Activated naive CD4-positive, alpha-beta T cell treated with anti-CD3 and anti-CD28 coated beads, Interleukin-2, amount 50 U/mL, for 24 hours (primary cell): ENCODE results near the gene HNRNPF.

Experiments
- H3K27ac Mint-ChIP-seq: one replicate; pipeline ENCODE4 v1.8.0; 2021; ENCODE audit warnings: mild to moderate bottlenecking, mixed read lengths
- H3K27me3 Mint-ChIP-seq: one replicate; pipeline ENCODE4 v1.8.0; 2021; ENCODE audit warnings: mixed read lengths
- H3K36me3 Mint-ChIP-seq: one replicate; pipeline ENCODE4 v1.8.0; 2021; ENCODE audit warnings: mixed read lengths
- H3K4me1 Mint-ChIP-seq: one replicate; pipeline ENCODE4 v1.8.0; 2021; ENCODE audit warnings: mixed read lengths
- H3K4me3 Mint-ChIP-seq: one replicate; pipeline ENCODE4 v1.8.0; 2021; ENCODE audit warnings: mild to moderate bottlenecking, mixed read lengths
- H3K9me3 Mint-ChIP-seq: one replicate; pipeline ENCODE4 v1.8.0; 2021; ENCODE audit warnings: mixed read lengths

HNRNPF gene

DNA sequence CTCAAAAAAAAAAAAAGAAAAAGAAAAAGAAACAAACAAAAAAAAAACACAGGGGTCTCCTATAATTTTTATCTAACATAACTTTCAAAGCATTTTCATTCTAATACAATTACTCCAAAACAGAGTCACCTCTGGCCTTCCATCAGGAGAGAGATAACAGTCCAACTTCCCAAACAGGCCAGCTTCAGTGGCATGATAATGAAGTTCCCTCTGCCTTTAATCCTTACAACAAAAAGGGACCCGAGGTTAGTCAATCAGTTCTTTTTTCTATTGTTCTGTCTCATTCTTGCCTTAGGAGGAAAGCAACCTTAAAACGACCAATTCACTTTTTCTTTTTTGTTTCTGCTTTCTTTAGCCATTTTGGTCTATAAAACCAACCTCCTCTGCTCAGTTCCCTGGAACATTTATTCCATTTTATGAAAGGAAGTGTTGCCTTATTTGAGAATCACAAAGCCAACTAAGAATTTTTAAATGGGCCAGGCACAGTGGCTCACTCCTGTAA, 54.1 kb downstream of the HNRNPF start:
- Mint-ChIP-seq H3K36me3 (no peaks in the 10 kb centered on the region), H3K4me1 (peaks cover 7% of the 10 kb centered on the region), H3K4me3 (no peak overlapping the region), H3K27ac (no peak overlapping the region), H3K27me3 (no peaks in the 10 kb centered on the region), H3K9me3 (no peaks in the 10 kb centered on the region)

DNA sequence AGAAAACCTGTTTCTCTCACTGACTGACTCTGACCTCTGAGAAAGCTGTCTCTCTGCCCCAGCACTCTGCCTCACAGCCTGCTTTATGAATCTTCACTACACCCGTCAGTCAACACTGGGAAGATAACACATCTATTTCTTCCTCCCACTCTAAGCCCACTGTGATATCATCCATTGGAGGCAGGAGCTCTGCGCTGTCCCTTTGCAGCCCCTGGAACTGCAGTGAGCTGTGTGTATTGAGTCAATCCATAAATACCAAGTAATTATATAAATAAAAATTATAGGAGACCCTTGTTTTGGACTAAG, 54.7 kb downstream of the HNRNPF start:
- Mint-ChIP-seq H3K36me3 (no peaks in the 10 kb centered on the region), H3K27ac (no peak overlapping the region), H3K4me3 (no peak overlapping the region), H3K9me3 (no peaks in the 10 kb centered on the region), H3K27me3 (no peaks in the 10 kb centered on the region), H3K4me1 (peaks cover 6% of the 10 kb centered on the region)

GRCh38 chr10:43353495-43354329, 55.3 kb downstream of the HNRNPF start:
- H3K4me3 Mint-ChIP-seq = no peak overlapping the region
- H3K27ac Mint-ChIP-seq = no peak overlapping the region
- no peaks in the 10 kb centered on the region for H3K9me3 Mint-ChIP-seq
- H3K4me1 Mint-ChIP-seq = peaks cover 7% of the 10 kb centered on the region
- no peaks in the 10 kb centered on the region for H3K36me3 Mint-ChIP-seq
- peaks cover under 1% of the 10 kb centered on the region for H3K27me3 Mint-ChIP-seq

GRCh38 chr10:43352951-43353350, 56.0 kb downstream of the HNRNPF start:
- H3K36me3 Mint-ChIP-seq = no peaks in the 10 kb centered on the region
- H3K9me3 Mint-ChIP-seq = no peaks in the 10 kb centered on the region
- H3K27me3 Mint-ChIP-seq = peaks cover 3% of the 10 kb centered on the region
- H3K4me3 Mint-ChIP-seq = no peak overlapping the region
- no peak overlapping the region for H3K27ac Mint-ChIP-seq
- peaks cover 15% of the 10 kb centered on the region for H3K4me1 Mint-ChIP-seq

GRCh38 chr10:43351301-43351700, 57.7 kb downstream of the HNRNPF start:
- Mint-ChIP-seq H3K4me3 (no peak overlapping the region), H3K9me3 (no peaks in the 10 kb centered on the region), H3K27ac (no peak overlapping the region), H3K4me1 (peaks cover 16% of the 10 kb centered on the region), H3K27me3 (peaks cover 3% of the 10 kb centered on the region), H3K36me3 (no peaks in the 10 kb centered on the region)

GRCh38 chr10:43350686-43351085, 58.3 kb downstream of the HNRNPF start:
- no peaks in the 10 kb centered on the region for H3K9me3 Mint-ChIP-seq
- H3K4me3 Mint-ChIP-seq = peak overlapping the region; percentile 30
- no peak overlapping the region for H3K27ac Mint-ChIP-seq
- no peaks in the 10 kb centered on the region for H3K36me3 Mint-ChIP-seq
- H3K27me3 Mint-ChIP-seq = peaks cover 3% of the 10 kb centered on the region
- peaks cover 11% of the 10 kb centered on the region for H3K4me1 Mint-ChIP-seq

DNA sequence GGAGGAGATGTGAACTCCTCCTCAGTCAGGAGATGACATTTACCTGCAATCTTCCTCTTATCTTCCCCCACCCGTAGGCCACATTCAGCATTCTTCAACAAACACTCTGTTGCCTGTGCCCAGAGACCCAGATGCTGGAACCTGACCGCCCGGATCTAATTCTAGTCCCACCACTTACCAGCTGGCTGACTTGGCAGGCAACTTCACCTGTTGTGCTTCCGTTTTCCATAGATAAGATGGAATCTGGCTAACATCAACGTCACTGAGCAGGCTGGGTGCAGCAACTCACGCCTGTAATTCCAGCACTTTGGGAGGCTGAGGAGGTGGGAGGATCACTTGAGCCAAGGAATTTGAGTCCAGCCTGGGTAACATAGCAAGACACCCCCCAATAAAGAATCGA, 58.8 kb downstream of the HNRNPF start:
- peaks cover 3% of the 10 kb centered on the region for H3K27me3 Mint-ChIP-seq
- H3K4me3 Mint-ChIP-seq = no peak overlapping the region
- H3K4me1 Mint-ChIP-seq = peaks cover 10% of the 10 kb centered on the region
- no peaks in the 10 kb centered on the region for H3K9me3 Mint-ChIP-seq
- no peak overlapping the region for H3K27ac Mint-ChIP-seq
- H3K36me3 Mint-ChIP-seq = no peaks in the 10 kb centered on the region

GRCh38 chr10:43348511-43349312, 60.3 kb downstream of the HNRNPF start:
- Mint-ChIP-seq H3K9me3 (no peaks in the 10 kb centered on the region), H3K27ac (peak overlapping the region; percentile 8), H3K4me3 (peak overlapping the region; percentile 30), H3K4me1 (peaks cover 10% of the 10 kb centered on the region), H3K36me3 (no peaks in the 10 kb centered on the region), H3K27me3 (peaks cover 3% of the 10 kb centered on the region)

DNA sequence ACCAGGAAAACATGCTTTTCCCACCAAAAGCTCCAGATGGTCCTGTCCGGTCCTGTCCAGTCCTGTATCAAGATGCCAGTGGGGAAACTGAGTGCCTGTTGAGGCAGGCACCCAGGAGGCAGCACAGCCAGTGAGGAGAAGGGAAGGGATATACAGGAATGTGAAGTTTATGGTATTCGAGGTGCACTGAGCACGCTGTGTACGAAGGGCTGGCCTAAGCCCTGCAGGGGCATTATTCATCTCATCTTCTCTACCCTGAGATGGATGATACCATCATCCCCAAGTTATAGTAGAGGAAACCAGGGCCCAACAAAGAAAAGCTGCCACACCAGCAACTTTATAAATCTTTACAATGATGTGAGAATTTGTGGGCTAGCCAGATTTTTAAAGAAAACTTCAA, 61.0 kb downstream of the HNRNPF start:
- H3K4me3 Mint-ChIP-seq = no peak overlapping the region
- H3K27me3 Mint-ChIP-seq = peaks cover 3% of the 10 kb centered on the region
- H3K36me3 Mint-ChIP-seq = no peaks in the 10 kb centered on the region
- no peak overlapping the region for H3K27ac Mint-ChIP-seq
- H3K9me3 Mint-ChIP-seq = no peaks in the 10 kb centered on the region
- H3K4me1 Mint-ChIP-seq = peaks cover 10% of the 10 kb centered on the region

DNA sequence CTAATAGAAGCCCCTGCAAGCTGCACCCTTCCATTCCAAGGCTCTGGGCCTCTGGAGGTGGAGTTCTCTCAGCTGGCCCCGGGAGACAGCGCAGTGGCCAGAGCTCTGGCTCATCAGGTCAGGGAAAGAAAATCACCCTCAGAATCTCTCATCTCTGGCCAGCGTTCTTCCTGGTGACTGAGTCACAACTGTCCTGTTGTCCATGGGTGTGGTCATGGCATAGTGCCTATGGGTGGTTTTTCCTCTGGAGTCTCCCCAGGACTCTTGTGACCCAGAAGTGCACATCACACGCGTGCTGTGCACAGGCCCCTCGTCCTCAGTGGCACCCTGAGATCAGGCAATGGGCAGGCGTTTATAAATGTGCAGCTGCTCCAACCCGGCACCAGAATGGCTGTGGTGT, 64.9 kb downstream of the HNRNPF start:
- Mint-ChIP-seq H3K4me1 (peaks cover 10% of the 10 kb centered on the region), H3K27ac (no peak overlapping the region), H3K4me3 (no peak overlapping the region), H3K36me3 (no peaks in the 10 kb centered on the region), H3K27me3 (peaks cover 3% of the 10 kb centered on the region), H3K9me3 (no peaks in the 10 kb centered on the region)

DNA sequence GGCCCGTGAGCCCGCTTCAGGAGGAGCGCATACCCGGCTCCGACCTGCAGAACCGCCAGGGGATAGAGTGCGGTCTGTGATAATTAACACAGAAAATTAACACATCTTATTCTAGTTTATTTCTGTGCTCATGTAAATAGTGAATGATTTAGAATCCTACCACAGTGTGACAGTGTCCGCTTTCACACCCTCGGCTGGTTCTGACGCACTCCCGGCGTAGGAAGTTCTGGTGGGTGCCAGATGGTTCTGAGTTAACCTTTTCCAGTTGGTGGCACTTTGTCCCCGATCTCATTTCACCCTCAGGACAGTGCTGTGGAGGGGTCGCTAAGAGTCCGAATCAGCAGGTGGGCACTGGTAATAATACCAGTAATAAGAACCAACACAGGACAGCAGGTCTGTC, 65.9 kb downstream of the HNRNPF start:
- no peaks in the 10 kb centered on the region for H3K27me3 Mint-ChIP-seq
- no peak overlapping the region for H3K27ac Mint-ChIP-seq
- H3K4me3 Mint-ChIP-seq = no peak overlapping the region
- peaks cover 3% of the 10 kb centered on the region for H3K4me1 Mint-ChIP-seq
- H3K9me3 Mint-ChIP-seq = no peaks in the 10 kb centered on the region
- H3K36me3 Mint-ChIP-seq = no peaks in the 10 kb centered on the region

GRCh38 chr10:43342279-43343125, 66.5 kb downstream of the HNRNPF start:
- Mint-ChIP-seq H3K36me3 (no peaks in the 10 kb centered on the region), H3K4me3 (no peak overlapping the region), H3K4me1 (no peaks in the 10 kb centered on the region), H3K9me3 (no peaks in the 10 kb centered on the region), H3K27me3 (no peaks in the 10 kb centered on the region), H3K27ac (no peak overlapping the region)

DNA sequence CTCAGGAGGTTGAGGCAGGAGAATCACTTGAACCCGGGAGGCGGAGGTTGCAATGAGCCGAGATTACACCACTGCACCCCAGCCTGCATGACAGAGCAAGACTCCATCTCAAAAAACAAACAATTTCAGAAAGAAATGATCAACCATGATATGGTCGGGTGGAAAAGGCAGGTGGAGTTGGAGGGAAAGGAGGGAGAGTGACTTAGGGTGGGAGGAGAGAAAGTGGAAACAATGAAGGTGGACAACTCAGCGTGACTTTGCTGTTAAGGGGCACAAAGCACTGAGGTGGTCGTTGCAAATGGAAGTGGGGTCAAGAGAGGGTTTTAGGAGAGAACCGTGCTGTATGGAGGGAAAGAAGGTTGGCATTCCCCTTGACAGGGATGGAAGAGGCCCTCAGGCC, 67.5 kb downstream of the HNRNPF start:
- no peak overlapping the region for H3K4me3 Mint-ChIP-seq
- no peaks in the 10 kb centered on the region for H3K9me3 Mint-ChIP-seq
- no peaks in the 10 kb centered on the region for H3K4me1 Mint-ChIP-seq
- no peaks in the 10 kb centered on the region for H3K27me3 Mint-ChIP-seq
- H3K36me3 Mint-ChIP-seq = no peaks in the 10 kb centered on the region
- H3K27ac Mint-ChIP-seq = no peak overlapping the region

- Mint-ChIP-seq H3K27ac (no peak overlapping the region), H3K4me1 (no peaks in the 10 kb centered on the region), H3K9me3 (no peaks in the 10 kb centered on the region), H3K4me3 (no peak overlapping the region), H3K27me3 (no peaks in the 10 kb centered on the region), H3K36me3 (no peaks in the 10 kb centered on the region)
These were observed 68.4 kb downstream of the HNRNPF start for GRCh38 chr10:43340619-43341018.

DNA sequence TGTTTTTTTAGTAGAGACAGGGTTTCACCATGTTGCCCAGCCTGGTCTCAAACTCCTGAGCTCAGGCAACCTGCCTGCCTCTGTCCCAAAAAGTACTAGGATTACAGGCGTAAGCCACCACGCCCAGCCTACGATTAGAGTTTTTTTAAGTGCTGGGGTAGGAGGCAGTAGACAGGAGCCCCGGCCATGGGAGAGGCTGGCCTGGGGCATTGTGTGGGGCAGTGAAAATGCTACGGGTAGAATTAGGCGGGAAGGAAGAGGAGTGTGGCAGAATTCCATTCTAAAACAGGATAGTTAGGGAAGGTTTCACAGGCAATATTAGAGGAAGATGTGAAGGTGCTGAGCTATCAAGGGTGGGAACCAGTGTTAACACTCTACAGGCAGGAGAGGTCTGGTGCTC, 68.9 kb downstream of the HNRNPF start:
- Mint-ChIP-seq H3K4me1 (no peaks in the 10 kb centered on the region), H3K27ac (no peak overlapping the region), H3K27me3 (no peaks in the 10 kb centered on the region), H3K36me3 (no peaks in the 10 kb centered on the region), H3K9me3 (no peaks in the 10 kb centered on the region), H3K4me3 (no peak overlapping the region)
